Endothelial cell of umbilical vein (primary cell): ENCODE results near the gene PXMP4. TPM values are rescaled to one million over a fixed set of nuclear protein-coding genes. Genes with fewer than 3 reads are reported as not detected.

Experiments
- BruUV-seq: library from RNA; stranded (reverse); fragments of 400-500 nt; replicated peaks from 2 replicates; lab custom pipeline; 2021; lab: Mats Ljungman, UMichigan
- CTCF ChIA-PET: fragments of 300-600, 350-600 bp; sonication (Branson Sonifier 250); formaldehyde crosslinking; loops from one replicate; lab custom pipeline; 2021; ENCODE audit warnings: antibody characterized with exemption, inconsistent platforms; lab: Charles Lee
- POLR2A ChIA-PET: fragments of 300-600, 350-600 bp; sonication (Branson Sonifier 250); formaldehyde crosslinking; loops from one replicate; lab custom pipeline; 2021; ENCODE audit warnings: antibody characterized with exemption, inconsistent platforms; lab: Charles Lee
- DNase-seq: peaks from one replicate; pipeline ENCODE4 v3.0.0-alpha.2; 2011; ENCODE audit warnings: low read depth, low spot score
- FAIRE-seq: peaks from 2 replicates; lab custom pipeline; 2011; peaks lifted over from hg19 to GRCh38; lab: Jason Lieb, UNC
- H2AFZ ChIP-seq: 2 replicates; pipeline ENCODE4 v1.6.0; 2012; ENCODE audit warnings: low read depth, low read length, control low read depth, inconsistent platforms
- H3K27ac ChIP-seq: 2 replicates; pipeline ENCODE4 v1.5.1; 2011; ENCODE audit warnings: low read depth, mild to moderate bottlenecking, control low read depth, low read length, moderate library complexity; ENCODE audit not compliant: insufficient read depth
- H3K27me3 ChIP-seq, 2 experiments: 2 replicates each; pipeline versions ENCODE4 v1.6.0 to v1.6.1; 2011; ENCODE audit warnings: low read length in 2 of 2, mixed read lengths in 1 of 2; ENCODE audit not compliant: control insufficient read depth in 2 of 2, insufficient read depth in 2 of 2
- H3K36me3 ChIP-seq, 2 experiments: 2 replicates in 1 of 2; 3 replicates in 1 of 2; pipeline ENCODE4 v1.5.1; 2011; ENCODE audit warnings: low read length in 2 of 2, mild to moderate bottlenecking in 1 of 2, moderate library complexity in 1 of 2; ENCODE audit not compliant: control insufficient read depth in 2 of 2, insufficient read depth in 2 of 2; ENCODE audit errors: extremely low read depth in 1 of 2
- H3K4me1 ChIP-seq: 3 replicates; pipeline ENCODE4 v1.5.1; 2011; ENCODE audit warnings: mild to moderate bottlenecking, low read length; ENCODE audit not compliant: control insufficient read depth, insufficient read depth; ENCODE audit errors: extremely low read depth
- H3K4me2 ChIP-seq: 2 replicates; pipeline ENCODE4 v1.6.1; 2011; ENCODE audit warnings: low read length, control low read depth, mixed read lengths; ENCODE audit not compliant: insufficient read depth
- H3K4me3 ChIP-seq, 3 experiments: fragments of 200-600 bp in 1 of 3; sonication (generic), shearing (Covaris generic) in 1 of 3; replicated peaks in 1 of 3; 2 replicates each; pipeline ENCODE4 v1.5.1; 2011 to 2016; ENCODE audit warnings: control low read depth in 3 of 3, low read length in 3 of 3, mild to moderate bottlenecking in 2 of 3, inconsistent platforms in 1 of 3, low read depth in 1 of 3, moderate library complexity in 1 of 3; ENCODE audit not compliant: insufficient read depth in 1 of 3
- H3K79me2 ChIP-seq: 2 replicates; pipeline ENCODE4 v1.6.0; 2012; ENCODE audit warnings: low read length, inconsistent platforms; ENCODE audit not compliant: control insufficient read depth, insufficient read depth
- H3K9ac ChIP-seq: replicated peaks from 2 replicates; pipeline ENCODE3; 2011; ENCODE audit warnings: low read length, control low read depth; ENCODE audit not compliant: insufficient read depth; ENCODE audit errors: extremely low read depth
- H3K9me1 ChIP-seq: replicated peaks from 3 replicates; pipeline ENCODE4 v1.6.0; 2011; ENCODE audit warnings: mild to moderate bottlenecking, low read length; ENCODE audit not compliant: control insufficient read depth, insufficient read depth; ENCODE audit errors: extremely low read depth
- H3K9me3 ChIP-seq: replicated peaks from 2 replicates; pipeline ENCODE4 v1.5.1; 2012; ENCODE audit warnings: low read length, inconsistent platforms; ENCODE audit not compliant: control insufficient read depth, insufficient read depth
- H4K20me1 ChIP-seq: replicated peaks from 2 replicates; pipeline ENCODE3; 2011; ENCODE audit warnings: mild to moderate bottlenecking, low read length; ENCODE audit not compliant: control insufficient read depth, insufficient read depth; ENCODE audit errors: extremely low read depth
- CTCF ChIP-seq, 2 donors: IDR thresholded peaks; 1 replicate in 1 of 2; 2 replicates in 1 of 2; pipeline ENCODE4 v1.5.1; 2011; ENCODE audit warnings: low read length in 2 of 2, mild to moderate bottlenecking in 2 of 2, moderate library complexity in 2 of 2, control low read depth in 1 of 2, inconsistent platforms in 1 of 2, low read depth in 1 of 2; ENCODE audit not compliant: insufficient read depth in 1 of 2; ENCODE audit errors: extremely low read depth in 1 of 2
- EZH2 ChIP-seq: IDR thresholded peaks from 2 replicates; pipeline ENCODE4 v1.6.1; 2012; ENCODE audit warnings: borderline replicate concordance, low read depth, mild to moderate bottlenecking, moderate library complexity, low read length, inconsistent platforms; ENCODE audit not compliant: severe bottlenecking
- FOS ChIP-seq: IDR thresholded peaks from 2 replicates; pipeline ENCODE4 v1.6.1; 2011; ENCODE audit warnings: mild to moderate bottlenecking, low read length, moderate library complexity, borderline replicate concordance; ENCODE audit not compliant: insufficient read depth
- GATA2 ChIP-seq: IDR thresholded peaks from 2 replicates; pipeline ENCODE4 v1.7.0; 2011; ENCODE audit warnings: low read depth, mild to moderate bottlenecking, moderate library complexity, mixed read lengths, low read length; ENCODE audit not compliant: insufficient read length, insufficient read depth
- JUN ChIP-seq: IDR thresholded peaks from 2 replicates; pipeline ENCODE4 v1.6.1; 2011; ENCODE audit warnings: borderline replicate concordance, low read depth; ENCODE audit not compliant: insufficient read length, insufficient read depth
- MYC ChIP-seq: IDR thresholded peaks from one replicate; pipeline ENCODE4 v1.6.1; 2011; ENCODE audit warnings: mild to moderate bottlenecking, low read depth, low read length
- POLR2A ChIP-seq: IDR thresholded peaks from 2 replicates; pipeline ENCODE4 v1.6.1; 2012; ENCODE audit warnings: low read depth, mild to moderate bottlenecking, control low read depth, low read length
- POLR2AphosphoS5 ChIP-seq: IDR thresholded peaks from 2 replicates; pipeline ENCODE4 v1.6.1; 2012; ENCODE audit warnings: low read depth, mild to moderate bottlenecking, control low read depth, low read length, moderate library complexity; ENCODE audit not compliant: insufficient read depth
- dilution Hi-C: fragments of 300-500 bp; cut with MboI; formaldehyde crosslinking; loops from one replicate; pipeline ENCODE4 v1.15.0; 2019; ENCODE audit warnings: low sequenced_read_pairs; ENCODE audit not compliant: extremely low pct_ligation_motif_present
- intact Hi-C: fragments of 100-400 bp; cut with micrococcal nuclease; formaldehyde crosslinking; loops from one replicate; pipeline ENCODE4 v1.10.0; 2022
- polyA plus RNA-seq, 4 experiments: library from polyadenylated mRNA; depleted of rRNA in 3 of 4; stranded (reverse) in 3 of 4; unstranded in 1 of 4; fragments of >200 nt; gene quantifications; 2 replicates each; pipeline versions ENCODE4 v1.2.1 to v1.2.3, GENCODE V29; 2011 to 2012; ENCODE audit warnings: missing spikeins in 1 of 4
- total RNA-seq: library from RNA; stranded (reverse); gene quantifications from 2 replicates; pipeline ENCODE4 v1.2.3, GENCODE V29; 2021
- TF ChIP-seq, protein P1 (sequence below): IDR thresholded peaks from 2 replicates; pipeline ENCODE4 v1.6.1; 2011; ENCODE audit not compliant: insufficient read depth, insufficient read length

Gene PXMP4
- total and polyA plus RNA-seq, 2 donors (not counting 3 experiments of a cell fraction or from before 2014, with no cell fraction given): 6.9 to 8.5 TPM

GRCh38 chr20:33709905-33710541, 10.1 kb downstream of the PXMP4 start:
- Histone ChIP-seq H3K9ac (no peak overlapping the region), H3K36me3 (peaks cover 0 to 2% of the 10 kb centered on the region in 2 experiments), H3K4me1 (no peaks in the 10 kb centered on the region), H4K20me1 (no peaks in the 10 kb centered on the region), H3K27me3 (no peaks in the 10 kb centered on the region), H3K4me3 (no peak overlapping the region), H3K9me1 (no peaks in the 10 kb centered on the region), H3K4me2 (no peak overlapping the region), H3K79me2 (no peaks in the 10 kb centered on the region), H2AFZ (no peak overlapping the region), H3K9me3 (no peaks in the 10 kb centered on the region), H3K27ac (no peak overlapping the region)
- TF ChIP-seq GATA2 (no peak), POLR2A (no peak), CTCF (IDR thresholded peaks at IDR 0.05; ENCODE audit: extremely low read depth in 1 of 2, insufficient read depth in 1 of 2, low read depth in 1 of 2, low read length in 2 of 2) (no peak), EZH2 (no peak), POLR2AphosphoS5 (no peak), MYC (no peak), FOS (no peak), JUN (no peak)
- TF ChIP-seq, protein P1, sequence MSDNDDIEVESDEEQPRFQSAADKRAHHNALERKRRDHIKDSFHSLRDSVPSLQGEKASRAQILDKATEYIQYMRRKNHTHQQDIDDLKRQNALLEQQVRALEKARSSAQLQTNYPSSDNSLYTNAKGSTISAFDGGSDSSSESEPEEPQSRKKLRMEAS: no peak
- no peak for FAIRE-seq
- BruUV-seq: no TSS peak
- DNase-seq: no peak
- CTCF ChIA-PET: no interaction called here
- dilution Hi-C loops: no loop called here
- POLR2A ChIA-PET: no interaction called here
- intact Hi-C loops: no loop called here
